Astrocyte (in vitro differentiated cells and primary cell): Measurements from ENCODE around the gene SIPA1.

Experiments used
- CTCF ChIP-seq: IDR thresholded peaks from 2 replicates; pipeline ENCODE4 v1.5.1; 2011; ENCODE audit warnings: low read depth, mild to moderate bottlenecking, inconsistent platforms, low read length, moderate library complexity; ENCODE audit not compliant: insufficient read depth
- EZH2 ChIP-seq: IDR thresholded peaks from 2 replicates; pipeline ENCODE4 v1.6.1; 2012; ENCODE audit warnings: mild to moderate bottlenecking, low read length, inconsistent platforms; ENCODE audit not compliant: insufficient read depth

GRCh38 chr11:65634109-65634436, 3.8 kb upstream of the SIPA1 start:
- no peak for TF ChIP-seq CTCF
- no peak for TF ChIP-seq EZH2
